GM19467 (cell line): ENCODE measurements around the gene TMEM164.

ENCODE experiments used
- ATAC-seq: cut with Tn5 transposase; IDR thresholded peaks from one replicate; pipeline ENCODE4 v1.9.1; 2021; ENCODE audit warnings: mild to moderate bottlenecking, moderate library complexity; ENCODE audit not compliant: unreplicated experiment

The TMEM164 gene

DNA sequence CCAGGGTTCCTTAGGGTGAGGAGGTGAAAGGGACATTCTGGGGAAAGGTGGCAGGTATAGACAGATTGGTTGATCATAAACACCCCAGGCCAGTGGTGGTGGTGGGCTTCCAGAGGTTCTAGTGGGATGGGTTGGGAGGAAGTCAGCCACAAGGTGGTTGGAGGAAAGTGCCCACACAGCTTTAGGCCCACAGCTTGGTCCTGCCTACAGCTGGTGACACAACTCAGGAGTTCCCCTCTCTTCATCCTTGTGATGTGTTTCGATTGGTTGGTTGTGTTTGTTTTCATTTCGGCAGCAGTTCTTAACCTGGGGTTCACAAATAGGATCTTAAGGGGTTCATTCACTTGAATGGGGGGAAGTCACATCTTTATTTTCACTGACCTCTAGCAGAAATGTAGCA lies 157.0 kb downstream of the TMEM164 start:
- no peak for ATAC-seq

DNA sequence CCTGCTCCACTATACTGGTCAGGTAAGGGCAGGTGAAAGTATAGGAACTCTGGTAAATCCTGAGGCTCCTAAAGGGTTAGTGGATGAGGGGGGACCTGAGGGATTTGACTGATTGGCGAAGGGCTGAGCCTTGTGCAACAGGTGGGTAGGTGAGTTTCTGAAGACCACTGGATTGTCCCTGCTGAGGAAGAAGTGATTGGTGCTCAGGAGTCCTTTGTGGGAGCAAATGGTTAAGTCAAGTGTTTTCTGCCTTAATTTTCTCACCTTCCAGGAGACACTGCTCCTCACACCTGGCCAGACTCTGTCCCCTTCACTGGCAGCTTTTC lies 158.4 kb downstream of the TMEM164 start:
- no peak for ATAC-seq

DNA sequence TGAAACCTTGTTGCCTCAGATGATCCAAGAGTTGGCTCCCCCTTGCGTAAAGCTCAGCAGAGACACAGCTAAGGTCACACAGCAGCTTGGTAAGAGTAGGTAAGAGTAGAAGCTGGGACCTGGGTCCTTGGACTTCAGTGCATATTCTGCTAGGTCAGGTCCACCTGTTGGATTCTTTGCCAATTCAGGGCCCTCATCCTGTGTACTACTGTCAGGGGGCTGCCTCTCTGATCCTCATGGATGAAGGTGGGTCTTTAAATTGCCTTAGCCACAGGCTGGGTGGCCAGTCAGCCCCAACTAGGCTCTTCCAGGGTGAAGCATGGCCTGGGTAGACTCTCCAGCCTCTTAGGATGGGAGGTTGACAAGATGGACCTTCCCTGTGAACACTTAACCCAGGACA lies 159.2 kb downstream of the TMEM164 start:
- no peak for ATAC-seq

DNA sequence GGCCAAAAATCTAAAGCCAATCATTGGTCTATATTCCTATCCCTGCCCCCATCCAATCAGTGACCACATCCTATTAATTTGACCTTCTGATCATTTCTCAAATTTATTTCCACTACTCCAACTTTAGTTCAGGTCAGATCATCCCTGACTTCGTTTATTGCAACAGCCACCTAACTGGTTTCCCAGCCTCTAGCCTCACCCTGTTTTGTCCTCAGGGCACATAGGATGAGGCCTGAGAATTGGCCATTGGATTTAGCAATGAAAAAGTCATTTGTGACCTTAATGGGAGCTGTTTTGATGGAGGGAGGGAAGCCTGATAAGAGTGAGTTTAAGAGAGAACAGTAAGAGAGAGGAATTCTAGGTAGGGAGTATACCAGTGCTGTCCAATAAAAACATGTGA lies 160.0 kb downstream of the TMEM164 start:
- ATAC-seq: no peak

DNA sequence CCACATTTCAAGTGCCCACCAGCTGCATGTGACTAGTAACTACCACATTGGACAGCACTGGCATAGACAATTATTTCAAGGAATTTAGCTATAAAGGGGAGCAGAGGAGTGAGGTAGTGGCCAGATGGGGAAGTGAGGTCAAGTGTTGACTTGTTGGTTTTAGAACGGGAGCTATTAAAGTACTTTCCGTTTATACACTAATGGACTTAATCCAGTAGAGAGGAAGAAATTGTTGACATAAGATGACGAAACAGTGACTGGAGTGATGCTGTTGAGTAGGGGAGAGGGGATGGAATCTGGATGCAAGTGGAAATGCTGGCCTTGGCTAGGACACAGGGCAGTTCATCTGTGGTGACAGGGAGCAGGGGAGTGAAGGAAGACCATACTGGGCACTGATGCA lies 160.6 kb downstream of the TMEM164 start:
- no peak for ATAC-seq

DNA sequence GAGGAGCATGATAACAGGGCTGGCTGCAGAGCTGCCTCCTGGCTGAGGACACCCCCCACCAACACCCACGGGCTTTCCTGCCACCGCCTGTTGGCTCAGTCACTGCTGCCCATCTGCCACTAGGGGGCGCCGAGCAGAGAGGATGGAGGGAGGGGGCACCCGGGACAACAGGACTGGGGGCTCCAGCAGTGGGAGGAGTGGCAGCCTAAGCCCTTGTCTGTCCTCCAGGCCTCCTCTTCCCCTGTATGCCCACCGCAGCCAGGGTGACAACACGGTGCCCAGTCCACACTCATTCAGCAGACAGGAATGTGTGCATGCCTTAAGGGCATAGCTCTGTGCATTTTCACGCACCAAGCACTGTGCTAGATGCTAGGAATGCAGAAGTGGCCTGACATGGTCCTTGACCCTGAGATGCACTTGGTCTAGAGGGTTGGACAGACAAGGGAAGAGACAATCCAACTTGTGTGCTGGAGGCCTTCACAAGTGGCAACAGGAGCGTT lies 165.1 kb downstream of the TMEM164 start:
- no peak for ATAC-seq

DNA sequence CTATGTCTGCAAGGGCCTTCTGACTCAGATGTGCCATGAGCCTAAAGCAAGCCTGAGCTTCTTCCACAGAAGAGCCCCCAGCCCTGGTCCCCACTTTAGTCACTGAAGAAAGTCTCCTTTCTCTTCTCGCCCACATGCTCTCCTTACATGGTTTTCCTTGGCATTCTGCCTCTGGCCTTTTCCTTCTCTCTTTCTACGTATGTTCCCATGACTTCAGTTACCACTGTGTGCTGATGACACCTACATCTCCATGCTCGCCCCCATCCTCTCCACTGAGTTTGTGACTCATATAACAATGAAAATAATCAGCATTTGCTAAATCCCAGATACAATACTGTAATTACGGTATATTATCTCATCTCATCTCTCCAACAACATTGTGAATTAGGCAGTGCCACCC lies 165.7 kb downstream of the TMEM164 start:
- ATAC-seq: no peak

DNA sequence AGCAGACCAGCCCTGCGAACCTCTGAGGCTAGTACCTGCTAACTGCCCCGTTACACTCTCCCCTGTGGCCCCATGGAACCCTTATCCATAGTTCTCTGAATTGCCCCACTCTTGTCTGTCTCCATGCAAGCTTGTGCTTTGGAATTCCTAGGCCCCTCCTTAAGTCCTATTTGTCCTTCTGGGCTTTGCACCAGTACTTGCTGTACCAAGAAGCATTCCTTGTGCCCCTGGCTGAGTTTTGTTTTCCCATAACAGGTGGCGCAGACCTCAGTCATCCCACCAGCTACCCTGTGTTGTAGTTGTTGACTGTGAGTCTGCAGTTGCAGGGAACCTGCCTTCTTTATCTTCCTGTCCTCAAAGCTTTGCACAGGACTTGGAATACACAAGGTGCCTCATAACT lies 167.1 kb downstream of the TMEM164 start:
- no peak for ATAC-seq

DNA sequence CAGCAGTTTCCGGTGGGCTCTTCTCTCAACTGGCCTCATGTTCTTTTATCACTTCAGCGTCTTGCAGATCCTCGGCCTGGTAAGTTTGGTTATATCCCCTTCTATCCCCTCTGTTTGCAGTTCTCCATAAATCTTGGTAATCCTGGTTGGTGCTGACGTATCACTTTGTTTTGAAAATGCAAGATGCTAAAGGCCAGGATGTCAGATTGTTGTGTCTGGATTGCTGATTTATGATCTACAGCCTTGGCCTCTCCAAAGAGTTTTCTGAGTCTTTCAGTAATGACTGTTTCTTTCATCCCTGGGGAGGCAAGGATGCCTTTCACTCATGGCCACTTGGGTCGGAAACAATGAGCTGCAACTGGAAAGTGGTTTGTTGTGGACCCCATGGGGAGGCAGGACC lies 168.5 kb downstream of the TMEM164 start:
- ATAC-seq: no peak

DNA sequence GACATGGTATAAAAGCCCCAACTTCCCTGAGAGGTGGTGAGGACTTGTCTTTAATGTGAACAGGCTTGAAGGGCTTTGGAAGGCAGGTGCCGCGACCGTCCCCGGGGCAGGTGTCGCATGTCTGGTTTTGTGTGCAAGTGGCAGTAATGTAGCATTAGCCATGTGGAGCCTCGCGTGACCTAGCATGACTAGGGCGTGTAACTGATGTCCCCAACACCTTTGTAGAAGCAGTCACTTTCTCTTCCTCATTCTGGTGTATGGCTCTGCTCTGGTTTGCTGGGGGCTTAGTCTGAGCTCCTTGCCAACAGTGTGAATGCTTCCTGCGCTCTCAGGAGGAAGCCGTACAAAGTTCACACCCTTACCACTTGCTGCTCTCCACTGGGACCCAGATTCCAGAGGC lies 169.3 kb downstream of the TMEM164 start:
- ATAC-seq: peak; percentile 96

DNA sequence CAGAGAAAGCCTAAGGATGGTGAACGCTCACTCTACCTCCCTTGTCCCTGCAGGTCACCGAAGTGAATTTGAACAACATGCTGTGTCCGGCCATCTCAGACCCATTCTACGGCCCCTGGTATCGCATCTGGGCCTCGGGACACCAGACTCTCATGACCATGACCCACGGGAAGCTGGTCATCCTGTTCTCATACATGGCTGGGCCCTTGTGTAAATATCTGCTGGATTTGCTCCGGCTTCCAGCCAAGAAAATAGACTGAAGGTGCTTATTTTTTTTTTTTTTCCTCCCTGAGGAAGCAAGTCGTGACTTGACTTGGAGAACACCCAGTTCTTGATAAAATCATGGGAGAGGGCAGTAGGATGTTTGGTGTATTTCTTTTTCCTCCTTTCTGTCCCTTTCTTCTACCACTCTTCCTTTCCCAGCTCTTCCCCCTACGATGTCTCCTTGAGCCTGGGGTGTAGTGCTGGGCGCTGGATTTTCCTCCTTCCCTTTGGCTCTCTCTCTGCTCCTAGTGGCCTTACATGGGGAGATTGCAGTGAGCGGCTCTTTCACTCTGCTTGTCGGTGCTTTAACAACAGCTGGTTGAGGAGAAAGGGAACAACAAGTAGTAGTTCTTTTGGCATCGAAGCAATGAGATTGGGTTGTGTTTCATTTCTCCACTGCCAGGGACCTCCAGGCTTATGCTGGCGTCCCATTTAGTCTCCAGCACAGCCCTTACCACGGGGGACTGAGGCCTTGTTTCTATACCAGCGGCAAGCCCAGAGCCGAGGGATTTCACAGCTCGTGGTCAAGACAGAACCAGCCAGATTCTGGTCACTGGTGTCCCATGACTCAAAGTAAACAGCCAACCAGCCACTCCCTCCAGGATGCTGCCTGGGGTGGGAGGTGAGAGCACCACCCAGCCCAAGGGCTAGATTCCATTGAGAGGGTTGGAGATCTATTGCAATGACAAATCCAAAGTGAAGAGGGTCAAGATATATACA lies 170.6 kb downstream of the TMEM164 start:
- ATAC-seq: no peak

DNA sequence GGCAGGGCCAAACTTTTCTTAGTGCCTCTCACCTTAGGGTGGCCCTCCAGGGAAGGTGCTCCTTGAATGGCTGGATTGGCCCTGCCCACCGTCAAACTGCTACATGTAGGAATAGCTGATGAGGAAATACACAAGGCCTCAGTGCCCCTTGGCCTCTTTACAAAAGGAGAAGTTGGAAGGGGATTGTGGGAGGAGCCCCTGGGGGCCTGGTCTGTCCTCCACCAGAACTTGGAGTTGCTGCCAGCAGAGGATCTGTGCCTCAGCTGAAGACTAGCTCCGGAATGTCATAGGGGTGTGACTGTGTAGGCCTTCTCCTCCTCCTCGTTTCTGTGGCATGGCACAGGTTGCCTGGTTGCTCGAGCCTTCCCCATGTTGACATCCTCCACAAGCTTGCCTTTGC lies 172.2 kb downstream of the TMEM164 start:
- no peak for ATAC-seq

DNA sequence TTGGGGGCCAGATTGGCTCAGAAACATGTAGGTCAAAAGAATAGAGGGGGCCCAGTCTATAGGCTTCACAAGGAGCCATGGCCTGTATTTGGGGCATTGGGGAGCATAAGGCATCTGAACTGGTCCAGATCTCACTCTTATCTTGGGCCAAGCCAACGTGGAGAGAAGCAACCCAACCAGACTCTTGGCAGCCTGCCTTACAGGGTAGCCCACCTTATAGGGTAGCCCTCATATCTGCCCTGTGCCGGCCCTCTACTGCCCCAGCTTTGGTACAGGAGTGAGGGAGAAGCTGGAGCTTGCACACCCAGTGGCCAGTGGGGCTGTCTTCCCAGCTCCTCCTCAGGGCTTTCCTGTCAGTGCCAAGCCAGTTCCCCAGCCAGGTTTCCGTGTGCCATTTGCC lies 172.8 kb downstream of the TMEM164 start:
- ATAC-seq: no peak

DNA sequence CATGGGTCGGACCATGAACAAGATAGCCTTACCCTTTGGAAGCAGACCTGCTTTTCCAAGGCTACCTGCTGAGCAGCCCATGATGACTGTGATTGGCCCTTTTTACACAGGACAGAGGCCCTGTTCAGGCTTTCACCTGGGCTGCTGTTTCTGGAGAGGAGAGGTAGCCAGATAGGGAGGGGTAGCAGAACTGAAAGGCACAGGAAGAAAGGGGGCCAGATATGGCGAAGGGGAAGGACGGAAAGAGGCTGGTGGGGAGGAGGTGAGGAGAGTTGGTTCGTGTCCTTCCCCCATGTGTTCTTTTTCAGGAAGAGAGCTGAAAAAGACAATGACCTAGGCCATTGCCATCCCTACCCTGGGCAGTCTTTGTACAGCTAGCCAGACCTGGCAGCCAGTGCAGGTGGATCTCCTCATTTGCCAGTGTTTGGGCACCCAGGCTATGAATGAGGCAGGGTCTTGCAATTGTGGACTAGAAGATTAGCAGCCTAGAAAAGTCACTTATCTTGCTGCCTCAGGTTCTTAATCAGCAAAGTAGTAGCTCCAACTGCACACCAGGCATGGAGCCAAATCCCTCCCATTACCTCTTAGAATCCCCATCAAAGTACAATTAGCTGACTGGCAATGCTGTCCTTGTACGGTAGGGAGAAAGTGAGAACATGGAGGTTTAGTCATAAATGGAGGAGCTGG lies 175.4 kb downstream of the TMEM164 start:
- ATAC-seq: no peak

DNA sequence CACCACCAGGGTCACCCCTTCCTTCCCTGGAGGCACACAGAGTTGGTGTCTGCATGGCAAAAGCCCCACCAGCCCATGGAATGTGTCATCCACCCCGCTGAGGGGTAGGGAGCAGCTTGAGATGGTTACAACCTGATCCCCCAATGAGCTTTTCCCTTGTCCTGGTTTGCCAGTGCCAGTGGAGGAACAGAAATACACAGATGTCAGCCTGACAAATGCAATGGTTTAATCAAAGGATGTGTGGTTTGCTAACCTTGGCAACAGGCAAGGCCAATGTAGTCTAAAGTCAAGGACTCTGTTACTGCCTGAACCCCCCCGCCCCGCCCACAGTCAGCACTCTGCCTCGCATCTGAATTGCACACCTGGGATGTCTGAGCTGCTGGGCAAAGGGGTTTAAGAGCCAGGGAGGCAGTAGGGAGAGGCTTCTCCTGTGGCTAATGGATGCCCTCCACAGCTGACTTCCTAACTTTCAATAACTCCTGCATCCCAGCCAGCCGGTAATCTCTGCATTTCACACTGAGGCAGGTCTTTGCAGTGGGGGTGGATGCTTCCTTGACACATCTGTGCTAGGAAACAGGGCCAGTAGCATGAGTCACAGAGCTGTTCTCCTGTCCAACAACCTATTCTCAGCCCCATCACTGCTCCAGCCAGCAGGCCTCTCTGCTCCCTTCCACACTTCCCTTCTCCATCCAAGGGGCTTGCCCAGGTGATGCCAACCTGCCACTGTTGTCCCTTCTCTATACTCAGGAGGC lies 177.4 kb downstream of the TMEM164 start:
- ATAC-seq: peak; percentile 19

DNA sequence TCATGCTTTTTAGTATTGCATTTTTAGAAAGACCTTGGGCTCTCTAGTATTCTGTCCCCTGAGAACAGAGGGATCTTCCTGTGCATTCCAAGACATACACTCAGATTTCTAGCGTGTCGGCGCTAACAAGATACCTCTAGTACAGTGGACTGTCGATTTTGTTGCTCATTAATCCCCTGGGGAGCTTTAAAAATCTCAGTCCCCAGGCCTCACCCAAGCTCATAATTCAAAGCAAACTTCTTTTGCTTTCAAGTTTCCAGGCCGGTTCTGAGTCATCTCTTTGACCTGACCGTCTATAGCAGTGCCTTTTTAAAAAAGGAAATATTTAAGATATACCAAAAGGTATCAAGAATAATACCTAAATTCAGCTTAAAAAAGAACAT lies 178.0 kb downstream of the TMEM164 start:
- ATAC-seq: peak; percentile 76

DNA sequence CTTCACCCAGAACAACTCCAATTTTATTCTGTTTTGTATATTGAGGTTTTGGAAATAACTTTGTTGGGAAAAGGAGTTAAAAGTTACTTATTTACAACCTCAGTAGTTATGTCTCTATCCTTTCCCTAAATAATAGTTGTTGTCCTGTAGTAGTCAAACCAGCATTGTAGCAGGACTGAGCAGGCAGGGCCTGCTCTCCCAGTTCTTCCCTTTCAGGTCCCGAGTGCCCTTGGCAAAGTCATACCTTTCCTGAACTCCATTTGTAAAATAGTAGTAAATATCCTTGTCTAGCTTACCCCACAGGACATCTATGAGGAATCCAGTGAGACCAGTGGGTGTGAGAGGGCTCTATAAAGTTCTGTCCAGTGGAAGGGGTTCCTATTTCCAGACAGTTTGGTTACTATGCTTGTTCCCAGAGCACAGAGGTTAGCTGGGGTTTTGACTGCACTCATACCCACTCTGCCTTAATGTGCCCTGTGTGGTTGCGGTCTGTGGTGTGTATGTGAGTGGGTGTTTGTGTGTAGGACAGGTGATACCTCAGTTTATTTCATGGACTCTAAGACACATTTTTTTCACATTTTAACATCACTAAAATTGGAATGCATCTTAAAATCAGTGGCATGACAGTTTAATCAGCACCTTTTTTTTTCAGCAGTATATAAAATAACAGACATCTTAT lies 178.7 kb downstream of the TMEM164 start:
- ATAC-seq: no peak

DNA sequence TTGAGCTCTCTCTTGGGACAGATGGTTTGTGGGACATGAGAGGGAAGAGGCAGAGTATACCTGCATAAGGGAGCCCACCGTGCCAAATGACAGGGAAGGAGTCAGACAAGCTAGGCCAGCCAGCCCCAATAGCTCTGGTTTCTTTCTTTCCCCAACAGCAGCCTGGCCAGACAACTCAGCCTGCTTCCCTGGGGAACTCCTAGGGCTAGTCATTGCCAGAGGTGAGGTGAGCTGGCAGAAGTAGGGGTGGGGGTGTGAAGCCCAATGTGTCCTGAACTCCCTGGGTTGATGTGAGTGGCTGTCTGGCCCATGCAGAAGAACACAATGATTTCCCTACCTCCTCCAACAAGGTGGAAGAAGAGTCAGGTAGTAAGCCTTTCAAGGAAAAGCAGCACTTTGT lies 179.4 kb downstream of the TMEM164 start:
- ATAC-seq: no peak

DNA sequence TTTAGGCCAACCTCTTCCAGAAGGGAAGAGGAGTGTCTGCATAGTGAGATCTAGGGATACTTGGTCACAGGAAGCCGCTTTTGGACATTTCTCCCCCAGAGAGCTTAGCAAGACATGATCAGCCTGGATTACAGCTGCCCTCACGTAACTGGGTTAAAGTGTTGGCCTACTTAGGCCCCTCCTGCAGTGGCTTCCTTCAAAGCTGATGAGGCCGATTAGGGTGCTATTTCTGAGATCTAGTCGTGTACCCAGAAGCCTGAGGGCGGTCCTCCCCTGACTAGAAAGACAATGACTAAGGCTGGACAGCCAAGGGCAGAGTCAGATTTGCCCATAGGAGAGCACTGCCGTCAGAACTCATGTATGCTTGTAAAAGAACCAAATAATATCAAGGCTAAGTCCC lies 180.0 kb downstream of the TMEM164 start:
- ATAC-seq: no peak

DNA sequence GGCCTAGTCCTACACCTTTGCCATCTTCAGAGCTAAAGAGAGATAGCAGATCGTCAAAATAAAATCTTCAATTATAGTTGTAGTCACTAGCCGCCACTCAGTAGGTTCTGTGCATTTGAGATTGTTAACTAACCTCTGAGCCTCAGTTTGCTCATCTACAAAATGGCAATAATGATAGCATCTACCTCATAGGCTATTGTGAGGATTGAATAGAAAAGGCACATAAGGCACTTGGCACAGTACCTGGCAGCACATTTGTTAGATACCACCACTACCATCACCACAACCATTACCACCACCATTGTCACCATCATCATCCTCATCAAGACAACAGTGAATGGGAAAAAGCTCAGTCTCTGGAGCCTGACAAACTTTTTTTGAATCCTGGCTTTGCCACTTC lies 180.4 kb downstream of the TMEM164 start:
- ATAC-seq: no peak
